Neural progenitor cell (in vitro differentiated cells): ENCODE data around the gene XYLT1. TPM values are rescaled to one million over a fixed set of nuclear protein-coding genes. Genes with fewer than 3 reads are reported as not detected.

ENCODE experiments used
- DNase-seq: peaks from one replicate; pipeline ENCODE4 v3.0.0-alpha.2; 2016; ENCODE audit warnings: low spot score
- H2AFZ ChIP-seq: fragments of 200-600 bp; sonication (generic); replicated peaks from 2 replicates; pipeline ENCODE4 v1.6.1; 2016; ENCODE audit warnings: antibody characterized with exemption
- H3F3A ChIP-seq: fragments of 200-600 bp; sonication (generic); 2 replicates; pipeline ENCODE4 v1.6.1; 2016; ENCODE audit warnings: antibody characterized with exemption, low read depth
- H3K27ac ChIP-seq: fragments of 200-600 bp; sonication (generic); 2 replicates; pipeline ENCODE4 v1.5.1; 2016; ENCODE audit warnings: mild to moderate bottlenecking
- H3K27me3 ChIP-seq: fragments of 200-600 bp; sonication (generic); 2 replicates; pipeline ENCODE4 v1.6.1; 2016; ENCODE audit warnings: mild to moderate bottlenecking, moderate library complexity
- H3K36me3 ChIP-seq: fragments of 200-600 bp; sonication (generic); 2 replicates; pipeline ENCODE4 v1.5.1; 2016
- H3K4me1 ChIP-seq: fragments of 200-600 bp; sonication (generic); 2 replicates; pipeline ENCODE4 v1.6.1; 2016; ENCODE audit warnings: mixed run types
- H3K4me2 ChIP-seq: fragments of 200-600 bp; sonication (generic); 2 replicates; pipeline ENCODE4 v1.6.1; 2016
- H3K4me3 ChIP-seq: fragments of 200-600 bp; sonication (generic); 2 replicates; pipeline ENCODE4 v1.5.1; 2016
- H3K79me2 ChIP-seq: fragments of 200-600 bp; sonication (generic); 2 replicates; pipeline ENCODE4 v1.6.1; 2016; ENCODE audit warnings: low read depth
- H3K9ac ChIP-seq: fragments of 200-600 bp; sonication (generic); 2 replicates; pipeline ENCODE4 v1.6.1; 2016
- H3K9me3 ChIP-seq: fragments of 200-600 bp; sonication (generic); 2 replicates; pipeline ENCODE4 v1.5.1; 2016; ENCODE audit warnings: low read depth
- H4K20me1 ChIP-seq: fragments of 200-600 bp; sonication (generic); 2 replicates; pipeline ENCODE4 v1.6.1; 2016; ENCODE audit warnings: low read depth
- H3K27ac Mint-ChIP-seq: 3 replicates; pipeline ENCODE4 v1.8.0; 2021; ENCODE audit warnings: mixed read lengths
- H3K27me3 Mint-ChIP-seq: 2 replicates; pipeline ENCODE4 v1.8.0; 2022; ENCODE audit warnings: low read depth, mild to moderate bottlenecking, inconsistent platforms, moderate library complexity, mixed read lengths; ENCODE audit not compliant: insufficient read depth
- H3K36me3 Mint-ChIP-seq: 3 replicates; pipeline ENCODE4 v1.8.0; 2021; ENCODE audit warnings: mixed read lengths
- H3K4me1 Mint-ChIP-seq: 3 replicates; pipeline ENCODE4 v1.8.0; 2021; ENCODE audit warnings: mixed read lengths
- H3K4me3 Mint-ChIP-seq: 3 replicates; pipeline ENCODE4 v1.8.0; 2021; ENCODE audit warnings: mild to moderate bottlenecking, moderate library complexity, mixed read lengths
- H3K9me3 Mint-ChIP-seq: 3 replicates; pipeline ENCODE4 v1.8.0; 2020; ENCODE audit warnings: mixed read lengths
- EZH2 ChIP-seq: fragments of 200-600 bp; sonication (generic); IDR thresholded peaks from 2 replicates; pipeline ENCODE4 v1.6.1; 2017; ENCODE audit warnings: antibody characterized with exemption, mild to moderate bottlenecking, moderate library complexity
- EZH2phosphoT487 ChIP-seq: fragments of 200-600 bp; sonication (generic); IDR thresholded peaks from 2 replicates; pipeline ENCODE4 v1.6.1; 2017; ENCODE audit warnings: antibody characterized with exemption
- total RNA-seq: library from RNA; depleted of rRNA; stranded (reverse); fragments of >200 nt; gene quantifications from 2 replicates; pipeline ENCODE4 v1.2.3, GENCODE V29; 2015; ENCODE audit warnings: low replicate concordance
- TF ChIP-seq, protein P1 (sequence below): fragments of 200-600 bp; sonication (generic); IDR thresholded peaks from 2 replicates; pipeline ENCODE4 v1.5.1; 2017; ENCODE audit warnings: antibody characterized with exemption, mild to moderate bottlenecking

XYLT1 gene
- total RNA-seq, 1 donor from 2014 or later: 5.9 TPM

- H3K4me1 ChIP-seq: peaks cover 41% of the 10 kb centered on the region
These were observed 90.1 kb downstream of the XYLT1 start for GRCh38 chr16:17380613-17381012.

GRCh38 chr16:17379121-17379571 is 91.6 kb downstream of the XYLT1 start:
- Mint-ChIP-seq H3K4me3 (no peak overlapping the region), H3K9me3 (no peaks in the 10 kb centered on the region), H3K36me3 (no peaks in the 10 kb centered on the region), H3K27me3 (peaks cover 2% of the 10 kb centered on the region), H3K27ac (peak overlapping the region; percentile 39), H3K4me1 (peaks cover 64% of the 10 kb centered on the region)
- Histone ChIP-seq H4K20me1 (peaks cover 83% of the 10 kb centered on the region), H3K4me1 (peaks cover 27% of the 10 kb centered on the region), H3K79me2 (no peaks in the 10 kb centered on the region), H2AFZ (no peak overlapping the region), H3K4me2 (peak overlapping the region; percentile 44), H3K9me3 (no peaks in the 10 kb centered on the region), H3K9ac (no peak overlapping the region), H3K4me3 (no peak overlapping the region), H3F3A (peaks cover 21% of the 10 kb centered on the region), H3K27me3 (peaks cover 54% of the 10 kb centered on the region), H3K27ac (no peak overlapping the region), H3K36me3 (no peaks in the 10 kb centered on the region)
- TF ChIP-seq EZH2phosphoT487 (no peak), EZH2 (no peak)
- TF ChIP-seq, protein P1, sequence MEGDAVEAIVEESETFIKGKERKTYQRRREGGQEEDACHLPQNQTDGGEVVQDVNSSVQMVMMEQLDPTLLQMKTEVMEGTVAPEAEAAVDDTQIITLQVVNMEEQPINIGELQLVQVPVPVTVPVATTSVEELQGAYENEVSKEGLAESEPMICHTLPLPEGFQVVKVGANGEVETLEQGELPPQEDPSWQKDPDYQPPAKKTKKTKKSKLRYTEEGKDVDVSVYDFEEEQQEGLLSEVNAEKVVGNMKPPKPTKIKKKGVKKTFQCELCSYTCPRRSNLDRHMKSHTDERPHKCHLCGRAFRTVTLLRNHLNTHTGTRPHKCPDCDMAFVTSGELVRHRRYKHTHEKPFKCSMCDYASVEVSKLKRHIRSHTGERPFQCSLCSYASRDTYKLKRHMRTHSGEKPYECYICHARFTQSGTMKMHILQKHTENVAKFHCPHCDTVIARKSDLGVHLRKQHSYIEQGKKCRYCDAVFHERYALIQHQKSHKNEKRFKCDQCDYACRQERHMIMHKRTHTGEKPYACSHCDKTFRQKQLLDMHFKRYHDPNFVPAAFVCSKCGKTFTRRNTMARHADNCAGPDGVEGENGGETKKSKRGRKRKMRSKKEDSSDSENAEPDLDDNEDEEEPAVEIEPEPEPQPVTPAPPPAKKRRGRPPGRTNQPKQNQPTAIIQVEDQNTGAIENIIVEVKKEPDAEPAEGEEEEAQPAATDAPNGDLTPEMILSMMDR: no peak
- no peak for DNase-seq

More at GRCh38 chr16:17380613-17381012, 90.1 kb downstream of the XYLT1 start:
- peaks cover 68% of the 10 kb centered on the region for H4K20me1 ChIP-seq
- no peak overlapping the region for H3K27ac ChIP-seq
- H3K27ac Mint-ChIP-seq: no peak overlapping the region
- TF ChIP-seq EZH2phosphoT487: no peak
- TF ChIP-seq EZH2: no peak
- TF ChIP-seq, protein P1: no peak
- H3K4me2 ChIP-seq: no peak overlapping the region
- peaks cover 42% of the 10 kb centered on the region for H3K27me3 ChIP-seq
- peaks cover 76% of the 10 kb centered on the region for H3K4me1 Mint-ChIP-seq
- no peak overlapping the region for H3K9ac ChIP-seq
- H2AFZ ChIP-seq: no peak overlapping the region
- H3F3A ChIP-seq: peaks cover 24% of the 10 kb centered on the region
- no peaks in the 10 kb centered on the region for H3K9me3 Mint-ChIP-seq
- H3K9me3 ChIP-seq: no peaks in the 10 kb centered on the region
- DNase-seq: no peak
- H3K79me2 ChIP-seq: peaks cover 4% of the 10 kb centered on the region
- H3K4me3 ChIP-seq: no peak overlapping the region
- H3K4me3 Mint-ChIP-seq: no peak overlapping the region
- H3K27me3 Mint-ChIP-seq: peaks cover 2% of the 10 kb centered on the region
- no peaks in the 10 kb centered on the region for H3K36me3 ChIP-seq
- H3K36me3 Mint-ChIP-seq: no peaks in the 10 kb centered on the region

DNA sequence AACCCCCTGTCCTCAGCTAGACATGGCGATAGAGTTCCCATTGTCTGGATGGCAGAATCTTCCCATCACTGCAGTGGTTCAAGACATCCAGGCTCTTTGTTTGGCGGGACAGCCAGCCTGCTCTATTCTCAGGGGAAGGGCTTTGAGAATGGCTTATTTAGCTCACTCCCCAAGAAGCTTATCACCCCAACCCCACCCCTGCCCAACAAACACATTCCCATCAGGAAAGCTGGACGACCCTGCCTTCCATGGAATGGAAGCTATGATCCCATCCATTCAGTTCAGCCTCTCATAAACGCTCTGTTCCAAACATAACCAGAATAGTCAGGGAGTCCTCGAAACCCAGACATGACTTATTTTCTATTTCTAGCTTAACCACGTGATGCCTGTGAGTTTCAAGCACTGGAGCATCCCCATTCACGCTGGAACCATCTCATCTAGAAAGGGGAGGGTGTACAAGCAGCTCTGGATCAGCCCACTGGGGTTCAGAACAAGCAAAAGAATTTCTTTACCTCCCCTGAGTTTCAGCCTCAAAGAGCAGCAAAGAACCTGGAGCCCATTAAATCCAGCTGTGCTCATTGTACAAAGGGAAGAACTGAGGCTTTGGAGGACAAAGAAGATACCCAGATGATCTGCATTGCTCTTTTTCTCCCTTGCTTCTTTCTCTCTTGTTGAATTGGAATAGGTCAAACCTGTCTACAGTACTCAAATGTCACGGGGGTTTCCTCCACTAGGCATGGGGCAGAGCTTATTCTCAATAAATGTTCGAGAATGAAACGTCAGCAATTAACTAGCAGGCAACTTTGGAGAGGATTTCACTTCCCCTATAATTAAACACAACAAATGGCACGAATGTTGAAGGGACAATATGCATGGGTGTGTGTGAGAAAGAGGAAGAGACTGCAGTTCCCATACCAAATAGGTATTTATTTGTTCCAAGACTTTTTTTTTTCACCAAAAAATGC is 93.1 kb downstream of the XYLT1 start:
- no peak overlapping the region for H3K27ac ChIP-seq
- Mint-ChIP-seq H3K4me3 (peak overlapping the region; percentile 25), H3K9me3 (no peaks in the 10 kb centered on the region), H3K36me3 (no peaks in the 10 kb centered on the region), H3K27ac (peak overlapping the region; percentile 93), H3K27me3 (peaks cover 2% of the 10 kb centered on the region), H3K4me1 (peaks cover 51% of the 10 kb centered on the region)
- H4K20me1 ChIP-seq: peaks cover 90% of the 10 kb centered on the region
- no peaks in the 10 kb centered on the region for H3K9me3 ChIP-seq
- peak overlapping the region; percentile 48 for H3K4me2 ChIP-seq
- H3K4me1 ChIP-seq: peaks cover 14% of the 10 kb centered on the region
- no peak overlapping the region for H3K4me3 ChIP-seq
- H3K9ac ChIP-seq: no peak overlapping the region
- H3K36me3 ChIP-seq: no peaks in the 10 kb centered on the region
- peaks cover 56% of the 10 kb centered on the region for H3K27me3 ChIP-seq
- H3K79me2 ChIP-seq: no peaks in the 10 kb centered on the region
- H2AFZ ChIP-seq: no peak overlapping the region
- DNase-seq: peak; percentile 84
- H3F3A ChIP-seq: peaks cover 25% of the 10 kb centered on the region
- TF ChIP-seq EZH2: no peak
- TF ChIP-seq EZH2phosphoT487: peak; percentile 100
- TF ChIP-seq, protein P1: no peak
